ENCODE data around the gene CD248. TPM values are rescaled to one million over a fixed set of nuclear protein-coding genes. Genes with fewer than 3 reads are reported as not detected.

Gene CD248
- polyA plus RNA-seq, 1 experiment, result 180 TPM

GRCh38 chr11:66344550-66345315, 27.9 kb upstream of the CD248 start, which contains the start of gene BRMS1:
Gene BRMS1, minus strand, starts transcription at chr11:66345104. Its CDS starts 2,870 bp downstream, at chr11:66342234.
- H3K4me3 ChIP-seq (ENCODE audit: low read depth, low read length), result peak within 1 kb of the TSS; percentile 98
- peaks cover 20% of the 10 kb centered on the region for H3K36me3 ChIP-seq (ENCODE audit: control insufficient read depth, insufficient read depth, low read length)
- DNase-seq (ENCODE audit: low read depth), result peak; percentile 80
- ChIA-PET POLR2A (interaction anchor here (0.8 kb wide), 1 partner anchor 32 kb away, joined by 3 read pairs; no protein-coding TSS in a partner anchor), CTCF (interaction anchor here (0.8 to 9.2 kb wide), 10 partner anchors 9 to 94 kb away, joined by 3 to 81 read pairs (median 4); partner anchors contain the start of genes MRPL11, RIN1 and TMEM151A)
- peak; percentile 33; the same call in 1 of the 2 replicates for TF ChIP-seq CTCF (IDR thresholded peaks at IDR 0.05; ENCODE audit: insufficient read depth, low read depth, low read length)
- H3K27me3 ChIP-seq (ENCODE audit: control insufficient read depth, insufficient read depth, low read length), result no peaks in the 10 kb centered on the region

GRCh38 chr11:66343176-66343575, 26.3 kb upstream of the CD248 start:
- ChIA-PET POLR2A (interaction anchor here (0.7 kb wide), 1 partner anchor 78 kb away, joined by 3 read pairs; no protein-coding TSS in a partner anchor), CTCF (interaction anchor here (1.4 to 9.2 kb wide), 4 partner anchors 8 to 74 kb away, joined by 4 to 81 read pairs (median 14); partner anchors contain the start of gene RIN1)
- no peak overlapping the region for H3K4me3 ChIP-seq (ENCODE audit: low read depth, low read length)
- peaks cover 24% of the 10 kb centered on the region for H3K36me3 ChIP-seq (ENCODE audit: control insufficient read depth, insufficient read depth, low read length)
- DNase-seq (ENCODE audit: low read depth), result no peak
- no peaks in the 10 kb centered on the region for H3K27me3 ChIP-seq (ENCODE audit: control insufficient read depth, insufficient read depth, low read length)
- TF ChIP-seq CTCF (IDR thresholded peaks at IDR 0.05; ENCODE audit: insufficient read depth, low read depth, low read length), result no peak

- ChIA-PET CTCF (interaction anchor here (1.4 to 9.2 kb wide), 2 partner anchors 30 to 75 kb away, joined by 4 to 81 read pairs; no protein-coding TSS in a partner anchor), POLR2A (no interaction called here)
- H3K27me3 ChIP-seq (ENCODE audit: control insufficient read depth, insufficient read depth, low read length), result no peaks in the 10 kb centered on the region
- no peak for TF ChIP-seq CTCF (IDR thresholded peaks at IDR 0.05; ENCODE audit: insufficient read depth, low read depth, low read length)
- H3K4me3 ChIP-seq (ENCODE audit: low read depth, low read length), result no peak overlapping the region
- peaks cover 25% of the 10 kb centered on the region for H3K36me3 ChIP-seq (ENCODE audit: control insufficient read depth, insufficient read depth, low read length)
- DNase-seq (ENCODE audit: low read depth), result no peak
Observed at GRCh38 chr11:66341502-66342126, 24.8 kb upstream of the CD248 start.

GRCh38 chr11:66340596-66341501, 24.0 kb upstream of the CD248 start:
- CTCF ChIA-PET, result interaction anchor here (0.9 to 9.2 kb wide), 3 partner anchors 29 to 48 kb away, joined by 3 to 81 read pairs (median 3); no protein-coding TSS in a partner anchor
- Histone ChIP-seq H3K27me3 (ENCODE audit: control insufficient read depth, insufficient read depth, low read length) (no peaks in the 10 kb centered on the region), H3K36me3 (ENCODE audit: control insufficient read depth, insufficient read depth, low read length) (peaks cover 25% of the 10 kb centered on the region), H3K4me3 (ENCODE audit: low read depth, low read length) (no peak overlapping the region)
- POLR2A ChIA-PET, result no interaction called here
- no peak for TF ChIP-seq CTCF (IDR thresholded peaks at IDR 0.05; ENCODE audit: insufficient read depth, low read depth, low read length)
- DNase-seq (ENCODE audit: low read depth), result no peak
